Fibroblast of mammary gland (primary cell): ENCODE data around the gene CDHR5.

Experiments
- DNase-seq: peaks from one replicate; pipeline ENCODE4 v3.0.0-alpha.2; 2010; ENCODE audit warnings: low read depth
- H3K4me3 ChIP-seq: 2 replicates; pipeline ENCODE4 v1.5.1; 2011; ENCODE audit warnings: low read depth, mild to moderate bottlenecking, low read length, moderate library complexity; ENCODE audit not compliant: control insufficient read depth
- TF ChIP-seq, protein P1 (sequence below): conservative IDR thresholded peaks from 2 replicates; pipeline ENCODE4 v1.5.1; 2011; ENCODE audit warnings: low read depth, low read length, inconsistent platforms; ENCODE audit not compliant: control insufficient read depth, insufficient read depth

CDHR5 gene

DNA sequence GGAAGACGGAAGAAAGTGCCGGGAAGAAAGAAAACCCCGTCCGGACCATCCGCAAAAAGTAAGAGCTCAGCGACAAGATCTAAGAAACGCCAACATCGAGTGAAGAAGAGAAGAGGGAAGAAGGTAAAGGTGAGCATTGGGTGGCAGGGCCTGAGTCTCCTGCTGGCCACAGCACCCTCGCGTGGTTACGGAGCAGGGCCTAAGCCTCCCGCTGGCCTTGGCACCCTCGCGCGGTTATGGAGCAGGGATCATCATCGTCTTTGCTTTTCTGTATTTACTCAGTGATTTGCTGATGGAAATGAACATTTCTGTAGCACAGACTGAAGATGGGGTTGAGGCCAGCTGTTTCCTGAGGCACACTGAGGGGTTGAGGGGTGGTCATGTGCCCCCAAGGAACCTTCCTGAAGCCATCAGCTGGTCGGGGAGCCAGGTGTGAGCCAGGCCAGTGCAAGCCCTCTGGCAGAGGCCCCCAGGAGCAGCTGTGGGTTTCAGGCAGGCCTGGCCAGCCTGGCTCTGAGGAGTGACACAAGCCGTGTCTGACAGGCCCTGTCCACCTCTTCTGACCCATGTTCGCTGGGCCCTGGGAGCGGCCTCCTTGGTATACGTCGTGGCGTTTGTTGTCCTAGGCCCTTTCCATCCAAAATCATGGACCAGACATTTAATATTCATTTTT lies 23.0 kb downstream of the CDHR5 start:
- TF ChIP-seq, protein P1, sequence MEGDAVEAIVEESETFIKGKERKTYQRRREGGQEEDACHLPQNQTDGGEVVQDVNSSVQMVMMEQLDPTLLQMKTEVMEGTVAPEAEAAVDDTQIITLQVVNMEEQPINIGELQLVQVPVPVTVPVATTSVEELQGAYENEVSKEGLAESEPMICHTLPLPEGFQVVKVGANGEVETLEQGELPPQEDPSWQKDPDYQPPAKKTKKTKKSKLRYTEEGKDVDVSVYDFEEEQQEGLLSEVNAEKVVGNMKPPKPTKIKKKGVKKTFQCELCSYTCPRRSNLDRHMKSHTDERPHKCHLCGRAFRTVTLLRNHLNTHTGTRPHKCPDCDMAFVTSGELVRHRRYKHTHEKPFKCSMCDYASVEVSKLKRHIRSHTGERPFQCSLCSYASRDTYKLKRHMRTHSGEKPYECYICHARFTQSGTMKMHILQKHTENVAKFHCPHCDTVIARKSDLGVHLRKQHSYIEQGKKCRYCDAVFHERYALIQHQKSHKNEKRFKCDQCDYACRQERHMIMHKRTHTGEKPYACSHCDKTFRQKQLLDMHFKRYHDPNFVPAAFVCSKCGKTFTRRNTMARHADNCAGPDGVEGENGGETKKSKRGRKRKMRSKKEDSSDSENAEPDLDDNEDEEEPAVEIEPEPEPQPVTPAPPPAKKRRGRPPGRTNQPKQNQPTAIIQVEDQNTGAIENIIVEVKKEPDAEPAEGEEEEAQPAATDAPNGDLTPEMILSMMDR, result no peak
- no peak overlapping the region for H3K4me3 ChIP-seq
- no peak for DNase-seq

DNA sequence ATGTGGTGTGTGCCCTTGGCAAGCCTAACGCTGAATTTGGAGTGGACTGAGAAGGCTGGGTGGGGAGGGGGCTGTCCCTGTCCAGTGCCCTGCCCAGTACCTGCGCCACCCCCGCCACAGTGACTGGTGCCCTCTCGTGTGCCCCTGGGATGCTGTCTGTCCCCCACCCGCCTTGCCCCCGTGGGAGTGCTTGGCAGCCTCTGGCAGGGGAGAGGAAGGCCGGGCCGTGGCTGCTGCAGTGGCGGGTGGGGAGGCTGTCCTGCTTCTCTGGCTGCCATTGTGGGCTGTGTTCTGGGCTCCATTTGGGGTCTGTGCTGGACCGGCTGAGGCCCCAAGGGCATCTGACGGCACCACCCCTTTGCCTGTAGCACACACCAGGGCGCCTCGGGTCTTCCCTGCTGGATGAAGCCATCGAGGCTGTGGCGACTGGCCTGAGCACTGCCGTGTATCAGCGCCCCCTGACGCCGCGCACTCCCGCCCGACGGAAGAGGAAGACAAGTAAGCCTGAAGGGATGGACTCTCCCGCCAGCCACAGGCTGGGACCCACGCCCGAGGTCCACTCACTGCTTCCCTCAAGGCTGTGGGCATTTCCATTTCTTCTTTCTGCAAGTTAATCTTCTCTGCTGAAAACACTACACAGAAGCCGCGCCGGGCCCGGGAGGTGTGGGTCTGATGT lies 26.6 kb downstream of the CDHR5 start:
- H3K4me3 ChIP-seq, result no peak overlapping the region
- DNase-seq, result no peak
- TF ChIP-seq, protein P1, result no peak

DNA sequence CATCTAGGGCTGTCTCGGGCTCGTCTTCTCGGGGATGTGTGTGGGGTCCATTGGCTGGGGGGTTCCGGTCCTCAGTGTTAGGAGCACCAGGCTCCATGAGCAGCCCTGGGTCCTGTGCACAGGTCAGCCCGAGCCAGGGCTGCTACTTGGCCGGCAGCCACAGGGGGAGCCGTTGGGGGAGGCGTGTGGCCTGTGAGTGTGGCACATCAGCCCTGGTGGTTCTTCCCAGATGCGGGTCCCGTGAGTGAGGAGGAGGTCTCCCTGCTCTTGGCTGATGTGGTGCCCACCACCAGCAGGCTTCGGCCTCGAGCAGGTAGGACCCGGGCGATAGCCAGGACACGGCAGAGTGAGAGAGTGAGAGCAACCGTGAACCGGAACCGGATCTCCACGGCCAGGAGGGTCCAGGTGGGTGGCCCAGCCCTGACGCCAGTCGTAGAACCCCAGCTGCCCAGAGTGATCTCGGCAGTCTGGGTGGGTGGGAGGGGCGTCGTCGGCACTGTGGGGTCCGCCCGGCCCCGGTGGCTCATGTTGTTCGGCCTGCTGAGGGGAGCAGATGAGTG lies 27.5 kb downstream of the CDHR5 start:
- TF ChIP-seq, protein P1, result no peak
- H3K4me3 ChIP-seq, result no peak overlapping the region
- DNase-seq, result no peak

DNA sequence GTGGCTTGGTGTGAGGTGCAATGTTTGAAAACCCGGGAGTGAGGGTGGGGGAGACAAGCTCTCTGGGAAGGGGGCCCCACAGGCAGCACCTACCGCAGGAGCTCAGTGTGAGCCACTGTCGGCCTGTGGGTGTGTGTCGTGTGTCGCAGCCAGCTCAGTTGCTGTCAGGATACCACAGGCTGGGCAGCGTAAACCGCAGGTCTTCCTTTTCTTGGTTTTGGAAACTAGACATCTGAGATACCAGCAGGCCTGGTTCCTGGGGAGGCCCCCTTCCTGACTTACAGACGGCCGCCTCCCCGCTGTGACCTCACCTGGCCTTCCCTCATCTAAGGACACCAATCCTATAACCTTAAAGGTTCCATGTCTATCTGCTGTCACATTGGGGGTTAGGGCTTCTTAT lies 28.4 kb downstream of the CDHR5 start:
- H3K4me3 ChIP-seq, result no peak overlapping the region

DNA sequence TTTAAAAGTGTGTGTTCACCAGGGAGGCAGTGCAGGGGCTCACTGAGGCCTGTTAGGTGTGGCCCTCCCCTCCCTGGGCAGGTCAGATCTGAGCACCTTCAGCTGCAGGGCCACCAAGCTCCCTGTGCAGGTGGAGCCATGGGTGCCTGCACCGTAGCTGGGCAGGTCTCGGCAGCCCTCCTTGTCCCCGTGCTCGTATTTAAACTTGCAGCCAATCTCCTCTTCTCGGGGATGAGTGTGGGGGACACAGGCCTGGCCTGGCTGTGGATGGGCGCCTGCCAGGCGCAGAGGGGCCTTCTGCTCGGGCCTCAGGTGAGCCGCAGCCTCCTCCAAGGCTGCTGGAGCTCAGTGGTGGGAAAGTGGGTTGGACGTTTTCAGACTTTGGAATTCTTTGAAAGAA lies 29.4 kb downstream of the CDHR5 start:
- DNase-seq, result no peak
- no peak overlapping the region for H3K4me3 ChIP-seq
- TF ChIP-seq, protein P1, result no peak

More for the DNA sequence above, 28.4 kb downstream of the CDHR5 start:
- TF ChIP-seq, protein P1, result no peak
- DNase-seq, result no peak

DNA sequence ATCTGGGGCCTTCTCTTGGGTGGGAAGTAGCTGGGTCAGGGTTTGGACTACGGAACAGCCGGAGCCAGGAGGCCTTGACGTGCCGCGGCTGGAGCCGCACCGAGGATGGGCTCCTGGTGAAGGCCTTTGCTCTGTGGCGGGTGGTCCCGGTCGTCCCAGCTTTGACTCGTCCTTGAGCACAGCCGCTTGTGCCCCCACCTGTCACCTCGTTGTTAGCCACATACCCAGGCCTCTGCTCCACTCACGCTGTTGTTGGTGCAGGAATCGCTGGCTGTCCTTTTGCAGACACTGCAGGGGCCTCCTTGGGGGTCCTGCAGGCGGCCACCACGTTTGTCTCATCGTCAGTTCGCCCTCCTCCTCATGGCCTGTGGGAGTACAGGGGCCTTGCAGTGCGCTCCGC lies 31.4 kb downstream of the CDHR5 start:
- H3K4me3 ChIP-seq, result no peak overlapping the region
- TF ChIP-seq, protein P1, result no peak
- no peak for DNase-seq
